B cell (primary cell): ENCODE data around the gene CPNE9.

Experiments
- EZH2 ChIP-seq: IDR thresholded peaks from 2 replicates; pipeline ENCODE4 v1.6.1; 2012; ENCODE audit warnings: borderline replicate concordance, low read depth, mild to moderate bottlenecking, moderate library complexity, low read length; ENCODE audit not compliant: insufficient read depth, poor library complexity, severe bottlenecking
- TF ChIP-seq, protein P1 (sequence below): fragments of 200-600 bp; IDR thresholded peaks from one replicate; pipeline ENCODE4 v1.8.0; 2022; ENCODE audit warnings: antibody characterized with exemption, mild to moderate bottlenecking

- TF ChIP-seq, protein P1, sequence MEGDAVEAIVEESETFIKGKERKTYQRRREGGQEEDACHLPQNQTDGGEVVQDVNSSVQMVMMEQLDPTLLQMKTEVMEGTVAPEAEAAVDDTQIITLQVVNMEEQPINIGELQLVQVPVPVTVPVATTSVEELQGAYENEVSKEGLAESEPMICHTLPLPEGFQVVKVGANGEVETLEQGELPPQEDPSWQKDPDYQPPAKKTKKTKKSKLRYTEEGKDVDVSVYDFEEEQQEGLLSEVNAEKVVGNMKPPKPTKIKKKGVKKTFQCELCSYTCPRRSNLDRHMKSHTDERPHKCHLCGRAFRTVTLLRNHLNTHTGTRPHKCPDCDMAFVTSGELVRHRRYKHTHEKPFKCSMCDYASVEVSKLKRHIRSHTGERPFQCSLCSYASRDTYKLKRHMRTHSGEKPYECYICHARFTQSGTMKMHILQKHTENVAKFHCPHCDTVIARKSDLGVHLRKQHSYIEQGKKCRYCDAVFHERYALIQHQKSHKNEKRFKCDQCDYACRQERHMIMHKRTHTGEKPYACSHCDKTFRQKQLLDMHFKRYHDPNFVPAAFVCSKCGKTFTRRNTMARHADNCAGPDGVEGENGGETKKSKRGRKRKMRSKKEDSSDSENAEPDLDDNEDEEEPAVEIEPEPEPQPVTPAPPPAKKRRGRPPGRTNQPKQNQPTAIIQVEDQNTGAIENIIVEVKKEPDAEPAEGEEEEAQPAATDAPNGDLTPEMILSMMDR, result no peak
- no peak for TF ChIP-seq EZH2
Measured at GRCh38 chr3:9704347-9705322, 1.0 kb downstream of the CPNE9 start.
